ENCODE data around the gene FADS1. TPM values are rescaled to one million over a fixed set of nuclear protein-coding genes. Genes with fewer than 3 reads are reported as not detected.

The FADS1 gene
- total RNA-seq, 3 donors from 2014 or later = 8.8 to 112 (median 15.1) TPM

- no peak overlapping the region for H3K27ac ChIP-seq
These were observed 48.3 kb downstream of the FADS1 start for GRCh38 chr11:61768376-61769076.

GRCh38 chr11:61766353-61766841, 50.4 kb downstream of the FADS1 start:
- Histone ChIP-seq H3K4me1 (no peaks in the 10 kb centered on the region), H3K27me3 (no peaks in the 10 kb centered on the region), H3K9me3 (no peaks in the 10 kb centered on the region), H3K27ac (no peak overlapping the region), H3K4me3 (no peak overlapping the region), H3K36me3 (no peaks in the 10 kb centered on the region)
- intact Hi-C loops (cut with DNase I; ENCODE audit: low total_unique reads) = no loop called here
- no peak for DNase-seq (ENCODE audit: low spot score in 2 of 2)
- no peak for TF ChIP-seq POLR2A (IDR thresholded peaks at IDR 0.05)
- TF ChIP-seq POLR2AphosphoS5 (IDR thresholded peaks at IDR 0.05) = no peak
- no peak for TF ChIP-seq CTCF (IDR thresholded peaks at IDR 0.05)

More at GRCh38 chr11:61768376-61769076, 48.3 kb downstream of the FADS1 start:
- Histone ChIP-seq H3K9me3 (no peaks in the 10 kb centered on the region), H3K27me3 (no peaks in the 10 kb centered on the region), H3K4me3 (no peak overlapping the region), H3K4me1 (no peaks in the 10 kb centered on the region), H3K36me3 (no peaks in the 10 kb centered on the region)
- DNase-seq (ENCODE audit: low spot score in 2 of 2) = no peak
- intact Hi-C loops (cut with DNase I; ENCODE audit: low total_unique reads) = loop anchor here (1.0 kb wide), 1 partner anchor 16 kb away; no protein-coding TSS in a partner anchor
- TF ChIP-seq CTCF (IDR thresholded peaks at IDR 0.05) (no peak), POLR2A (IDR thresholded peaks at IDR 0.05) (no peak), POLR2AphosphoS5 (IDR thresholded peaks at IDR 0.05) (no peak)

GRCh38 chr11:61765550-61766253, 51.1 kb downstream of the FADS1 start:
- Histone ChIP-seq H3K27ac (no peak overlapping the region), H3K36me3 (no peaks in the 10 kb centered on the region), H3K4me1 (no peaks in the 10 kb centered on the region), H3K27me3 (no peaks in the 10 kb centered on the region), H3K4me3 (no peak overlapping the region), H3K9me3 (no peaks in the 10 kb centered on the region)
- no peak for DNase-seq (ENCODE audit: low spot score in 2 of 2)
- TF ChIP-seq CTCF (IDR thresholded peaks at IDR 0.05) (no peak), POLR2AphosphoS5 (IDR thresholded peaks at IDR 0.05) (no peak), POLR2A (IDR thresholded peaks at IDR 0.05) (no peak)
- intact Hi-C loops (cut with DNase I; ENCODE audit: low total_unique reads) = no loop called here

- Histone ChIP-seq H3K27ac (no peak overlapping the region), H3K4me3 (no peak overlapping the region), H3K36me3 (no peaks in the 10 kb centered on the region), H3K4me1 (no peaks in the 10 kb centered on the region), H3K27me3 (no peaks in the 10 kb centered on the region), H3K9me3 (no peaks in the 10 kb centered on the region)
- intact Hi-C loops (cut with DNase I; ENCODE audit: low total_unique reads) = no loop called here
- no peak for DNase-seq (ENCODE audit: low spot score in 2 of 2)
- TF ChIP-seq POLR2A (IDR thresholded peaks at IDR 0.05) (no peak), POLR2AphosphoS5 (IDR thresholded peaks at IDR 0.05) (no peak), CTCF (IDR thresholded peaks at IDR 0.05) (no peak)
These were observed 52.1 kb downstream of the FADS1 start for GRCh38 chr11:61764606-61765260.
